Ishikawa (cell line): Measurements from ENCODE around the gene INAFM2.

Experiments
- CEBPB ChIP-seq: IDR thresholded peaks from 2 replicates; pipeline ENCODE4 v1.6.1; 2012
- CREB1 ChIP-seq: IDR thresholded peaks from 2 replicates; pipeline ENCODE4 v1.6.1; 2012; ENCODE audit warnings: low read depth
- EGR1 ChIP-seq: IDR thresholded peaks from 2 replicates; pipeline ENCODE4 v1.6.1; 2012
- EP300 ChIP-seq: IDR thresholded peaks from 2 replicates; pipeline ENCODE4 v1.6.1; 2012; ENCODE audit warnings: borderline replicate concordance
- FOXM1 ChIP-seq: IDR thresholded peaks from 2 replicates; pipeline ENCODE4 v1.6.1; 2012; ENCODE audit warnings: low read depth, borderline replicate concordance
- NFIC ChIP-seq: IDR thresholded peaks from 2 replicates; pipeline ENCODE4 v1.6.1; 2012
- RAD21 ChIP-seq: IDR thresholded peaks from 2 replicates; pipeline ENCODE4 v1.6.1; 2012; ENCODE audit warnings: low read depth
- REST ChIP-seq: IDR thresholded peaks from 2 replicates; pipeline ENCODE4 v1.6.1; 2012; ENCODE audit warnings: low read depth, mild to moderate bottlenecking
- TAF1 ChIP-seq: IDR thresholded peaks from 2 replicates; pipeline ENCODE4 v1.6.1; 2012; ENCODE audit warnings: low read depth, mild to moderate bottlenecking
- TCF12 ChIP-seq: IDR thresholded peaks from 2 replicates; pipeline ENCODE4 v1.6.1; 2012; ENCODE audit warnings: low read depth
- TEAD4 ChIP-seq: IDR thresholded peaks from 2 replicates; pipeline ENCODE4 v1.6.1; 2012
- USF1 ChIP-seq: IDR thresholded peaks from 2 replicates; pipeline ENCODE4 v1.6.1; 2012
- YY1 ChIP-seq: IDR thresholded peaks from 2 replicates; pipeline ENCODE4 v1.6.1; 2012; ENCODE audit warnings: low read depth
- ZBTB7A ChIP-seq: IDR thresholded peaks from 2 replicates; pipeline ENCODE4 v1.6.1; 2012; ENCODE audit warnings: low read depth
- TF ChIP-seq, protein P1 (sequence below): IDR thresholded peaks from 2 replicates; pipeline ENCODE4 v1.6.1; 2012

INAFM2 gene

DNA sequence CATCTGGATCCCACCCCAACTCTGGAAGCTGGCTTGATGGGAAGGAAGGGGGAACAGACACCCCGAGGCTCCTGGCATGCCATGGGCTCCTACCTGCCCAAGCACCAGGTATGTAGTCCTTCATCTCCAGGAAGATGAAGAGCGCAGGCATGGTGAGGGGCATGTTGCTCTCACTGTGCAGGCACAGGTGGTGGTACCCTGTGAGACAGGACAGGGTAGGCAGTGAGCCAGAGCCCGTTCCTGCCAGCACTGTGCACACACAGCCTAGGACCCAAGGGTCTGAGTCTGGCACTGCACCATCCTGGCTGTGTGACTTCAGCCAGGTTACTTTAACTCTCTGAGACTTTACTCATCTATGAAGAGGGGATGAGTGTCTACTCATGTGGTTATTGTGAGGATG lies 31.2 kb upstream of the INAFM2 start:
- TF ChIP-seq, protein P1, sequence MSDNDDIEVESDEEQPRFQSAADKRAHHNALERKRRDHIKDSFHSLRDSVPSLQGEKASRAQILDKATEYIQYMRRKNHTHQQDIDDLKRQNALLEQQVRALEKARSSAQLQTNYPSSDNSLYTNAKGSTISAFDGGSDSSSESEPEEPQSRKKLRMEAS = no peak
- TF ChIP-seq RAD21 (no peak), REST (no peak), EP300 (no peak), TCF12 (no peak), NFIC (no peak), TEAD4 (no peak), TAF1 (no peak), USF1 (no peak), CREB1 (no peak), EGR1 (no peak), FOXM1 (no peak), ZBTB7A (no peak), YY1 (no peak), CEBPB (no peak)

DNA sequence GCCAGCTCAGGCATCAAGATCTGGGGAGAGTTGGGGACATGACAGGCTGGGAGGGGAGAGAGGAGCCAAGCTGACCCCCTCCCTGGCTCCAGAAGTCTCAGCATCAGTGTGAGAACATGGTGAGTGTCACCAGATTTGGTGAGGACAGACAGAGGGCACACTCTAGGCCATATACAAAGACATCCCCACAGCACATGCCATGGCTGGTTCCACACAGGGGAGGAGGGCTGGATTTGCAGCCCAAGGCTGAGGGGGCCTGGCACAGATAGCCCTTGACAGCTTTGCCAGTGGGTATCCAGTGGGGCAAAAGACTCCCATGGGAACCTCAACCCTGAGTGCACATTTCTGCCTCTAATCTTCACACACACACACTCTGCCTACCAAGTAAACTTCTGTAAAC lies 30.5 kb upstream of the INAFM2 start:
- TF ChIP-seq EGR1 = no peak
- TF ChIP-seq, protein P1 = no peak
- no peak for TF ChIP-seq NFIC

DNA sequence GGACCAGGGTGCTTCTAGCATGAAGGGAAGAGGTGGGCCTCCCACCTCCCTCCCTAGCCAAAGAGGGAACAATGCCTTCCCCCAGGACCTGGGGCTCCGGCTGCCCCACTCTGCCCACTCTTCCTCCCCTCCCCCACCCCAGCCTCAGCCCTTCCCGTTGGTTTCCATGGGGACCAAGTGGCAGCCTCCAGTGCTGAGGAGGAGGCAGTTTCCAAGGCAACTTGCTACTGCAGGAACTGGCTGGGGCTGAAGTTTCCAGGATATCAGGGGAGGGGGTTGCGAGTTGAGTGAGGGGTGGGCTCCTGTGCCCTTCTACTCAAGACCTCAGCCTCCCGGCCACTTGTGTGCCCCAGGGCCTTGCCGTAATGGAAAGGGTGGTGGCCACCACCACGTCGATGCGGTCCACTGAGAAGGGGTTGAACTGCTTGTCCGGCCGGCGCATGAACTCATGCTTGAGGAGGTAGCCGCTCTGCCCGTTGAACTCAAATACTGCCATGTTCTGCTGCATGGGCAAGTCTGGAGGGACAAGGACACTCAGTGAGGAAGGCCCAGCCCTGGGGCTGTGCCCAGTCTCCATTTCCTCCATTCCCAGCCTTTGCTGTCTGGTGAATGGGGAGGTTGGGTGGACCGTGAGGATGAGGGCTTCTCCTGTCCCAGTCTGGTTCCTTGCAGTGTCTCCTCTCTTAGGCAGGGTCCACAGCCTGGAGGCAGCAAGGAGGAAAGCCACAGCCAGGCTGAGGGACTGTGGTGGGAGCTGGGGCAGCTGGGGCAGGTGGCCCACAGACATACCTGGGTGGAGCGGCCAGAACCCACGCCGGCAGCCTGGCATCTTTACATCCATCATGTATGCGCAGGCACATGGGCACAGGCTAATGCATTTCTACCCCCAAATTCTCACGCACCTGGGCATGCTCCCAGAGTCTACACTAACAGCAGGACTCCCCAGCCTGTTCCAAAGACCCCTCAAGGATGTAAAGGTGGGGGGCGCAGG lies 29.3 kb upstream of the INAFM2 start:
- TF ChIP-seq EP300 (no peak), NFIC (no peak)

DNA sequence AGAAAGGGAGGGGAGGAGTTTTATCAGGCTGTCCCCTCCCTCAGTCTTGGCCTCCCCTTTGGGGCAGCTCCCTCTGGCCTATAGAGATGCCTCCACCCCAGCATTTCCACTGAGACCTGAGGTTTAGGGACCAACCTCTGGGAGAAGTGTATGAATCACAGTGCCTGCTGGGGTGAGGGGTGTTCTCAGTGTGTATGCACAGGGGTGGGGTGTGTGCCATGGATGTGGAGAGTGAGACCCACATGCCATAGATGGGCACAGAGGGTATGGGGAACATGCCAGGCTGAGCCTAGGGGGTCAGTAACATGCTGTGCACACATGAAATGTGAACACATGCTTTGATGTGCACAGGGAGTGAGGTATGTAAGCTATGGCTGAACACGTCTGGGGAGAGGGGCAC lies 28.2 kb upstream of the INAFM2 start:
- no peak for TF ChIP-seq TEAD4
- TF ChIP-seq ZBTB7A = no peak
- no peak for TF ChIP-seq REST

GRCh38 chr15:40295877-40296560 lies 27.5 kb upstream of the INAFM2 start:
- TF ChIP-seq ZBTB7A = no peak

- peak; percentile 59; the same call in 1 of the 2 replicates for TF ChIP-seq ZBTB7A
- TF ChIP-seq, protein P1 = no peak
- TF ChIP-seq EGR1 = no peak
Measured at GRCh38 chr15:40296561-40297230, 26.8 kb upstream of the INAFM2 start.

- TF ChIP-seq CEBPB (no peak), TAF1 (no peak), FOXM1 (no peak), ZBTB7A (no peak), EP300 (no peak), USF1 (no peak), EGR1 (no peak), NFIC (no peak), REST (no peak), YY1 (no peak), TEAD4 (no peak), CREB1 (no peak), RAD21 (no peak), TCF12 (no peak)
- TF ChIP-seq, protein P1 = no peak
Measured at GRCh38 chr15:40297356-40297755, 26.1 kb upstream of the INAFM2 start.
